H1 (cell line): Measurements from ENCODE around the gene SMC3. TPM values are rescaled to one million over a fixed set of nuclear protein-coding genes. Genes with fewer than 3 reads are reported as not detected.
A peak's percentile ranks its signal among the peaks of the same experiment; 100 is the strongest.

Experiments
- CTCF ChIA-PET: fragments of 300-600 bp; sonication (Branson Sonifier 250); formaldehyde crosslinking; loops from one replicate; lab custom pipeline; 2021; ENCODE audit not compliant: partially characterized antibody; lab: Charles Lee
- POLR2A ChIA-PET: fragments of 300-600 bp; sonication (Branson Sonifier 250); formaldehyde crosslinking; loops from one replicate; lab custom pipeline; 2021; ENCODE audit warnings: inconsistent platforms; ENCODE audit not compliant: partially characterized antibody; lab: Charles Lee
- DNase-seq, 2 experiments: peaks; one replicate each; pipeline versions ENCODE4 v3.0.0 to v3.0.0-alpha.2; 2010 to 2022; ENCODE audit warnings: low spot score in 2 of 2, low read depth in 1 of 2, mixed read lengths in 1 of 2
- FAIRE-seq: peaks from 2 replicates; lab custom pipeline; 2011; peaks lifted over from hg19 to GRCh38; lab: Jason Lieb, UNC
- H2AFZ ChIP-seq: 2 replicates; pipeline ENCODE4 v1.8.1; 2012; ENCODE audit warnings: low read length, inconsistent platforms
- H2AK5ac ChIP-seq: 2 replicates; pipeline ENCODE4 v1.6.1; 2013; ENCODE audit warnings: low read depth, low read length
- H2BK120ac ChIP-seq: replicated peaks from 2 replicates; pipeline ENCODE3; 2013; ENCODE audit warnings: low read depth, low read length, inconsistent platforms
- H2BK12ac ChIP-seq: 2 replicates; pipeline ENCODE4 v1.6.1; 2013; ENCODE audit warnings: low read depth, low read length
- H2BK15ac ChIP-seq: 2 replicates; pipeline ENCODE4 v1.6.1; 2013; ENCODE audit warnings: low read length
- H2BK20ac ChIP-seq: 2 replicates; pipeline ENCODE4 v1.6.1; 2013; ENCODE audit warnings: low read length
- H2BK5ac ChIP-seq: 2 replicates; pipeline ENCODE4 v1.6.1; 2013; ENCODE audit warnings: low read depth, low read length
- H3K14ac ChIP-seq: 2 replicates; pipeline ENCODE4 v1.6.1; 2013; ENCODE audit warnings: inconsistent platforms; ENCODE audit not compliant: insufficient read length
- H3K18ac ChIP-seq: 2 replicates; pipeline ENCODE4 v1.6.1; 2013; ENCODE audit warnings: low read length; ENCODE audit errors: extremely low read depth
- H3K23ac ChIP-seq: 2 replicates; pipeline ENCODE4 v1.6.1; 2013; ENCODE audit warnings: inconsistent platforms; ENCODE audit not compliant: insufficient read length
- H3K23me2 ChIP-seq: 2 replicates; pipeline ENCODE4 v1.6.1; 2013; ENCODE audit warnings: low read depth, low read length
- H3K27ac ChIP-seq: 2 replicates; pipeline ENCODE4 v1.6.1; 2011; ENCODE audit warnings: low read depth, low read length, inconsistent platforms
- H3K27me3 ChIP-seq, 4 experiments: replicated peaks in 1 of 4; 1 replicate in 1 of 4; 2 replicates in 3 of 4; pipeline versions ENCODE4 v1.6.1 to v1.8.1; 2011 to 2013; ENCODE audit warnings: low read length in 3 of 4, mild to moderate bottlenecking in 3 of 4, inconsistent platforms in 2 of 4, mixed read lengths in 2 of 4, moderate library complexity in 1 of 4; ENCODE audit not compliant: control insufficient read depth in 3 of 4, insufficient read depth in 3 of 4; ENCODE audit errors: extremely low read depth in 1 of 4
- H3K36me3 ChIP-seq, 4 experiments: 2 replicates each; pipeline versions ENCODE4 v1.6.1 to v1.8.1; 2011 to 2013; ENCODE audit warnings: mild to moderate bottlenecking in 4 of 4, low read length in 3 of 4, moderate library complexity in 2 of 4, control low read depth in 1 of 4, inconsistent platforms in 1 of 4; ENCODE audit not compliant: insufficient read depth in 4 of 4, control insufficient read depth in 2 of 4
- H3K4ac ChIP-seq: replicated peaks from 2 replicates; pipeline ENCODE3; 2013; ENCODE audit warnings: low read length, low read depth, mixed read lengths, inconsistent platforms; ENCODE audit not compliant: insufficient read length
- H3K4me1 ChIP-seq, 4 experiments: replicated peaks in 1 of 4; 1 replicate in 1 of 4; 2 replicates in 3 of 4; pipeline versions ENCODE4 v1.6.1 to v1.8.1; 2011 to 2013; ENCODE audit warnings: low read length in 3 of 4, inconsistent platforms in 2 of 4, mixed read lengths in 1 of 4; ENCODE audit not compliant: insufficient read depth in 4 of 4, control insufficient read depth in 3 of 4
- H3K4me2 ChIP-seq, 2 experiments: 2 replicates each; pipeline versions ENCODE4 v1.6.1 to v1.8.1; 2011 to 2013; ENCODE audit warnings: low read depth in 2 of 2, low read length in 2 of 2, control low read depth in 1 of 2, inconsistent platforms in 1 of 2, mild to moderate bottlenecking in 1 of 2; ENCODE audit not compliant: insufficient read depth in 1 of 2
- H3K4me3 ChIP-seq, 4 experiments: fragments of 200-600, 300-600 bp in 1 of 4; sonication (generic), shearing (Covaris generic), sonication (Bioruptor Twin) in 1 of 4; 2 replicates each; pipeline versions ENCODE4 v1.5.1 to v1.8.1; 2011 to 2016; ENCODE audit warnings: low read length in 4 of 4, low read depth in 3 of 4, control low read depth in 2 of 4, inconsistent platforms in 2 of 4, mild to moderate bottlenecking in 2 of 4, mixed read lengths in 1 of 4, moderate library complexity in 1 of 4; ENCODE audit not compliant: insufficient read depth in 2 of 4; ENCODE audit errors: extremely low read depth in 1 of 4
- H3K56ac ChIP-seq: replicated peaks from 2 replicates; pipeline ENCODE3; 2013; ENCODE audit warnings: low read depth, mild to moderate bottlenecking, mixed read lengths, low read length, inconsistent platforms; ENCODE audit not compliant: insufficient read length
- H3K79me1 ChIP-seq: 2 replicates; pipeline ENCODE4 v1.6.1; 2013; ENCODE audit warnings: low read depth, low read length, control low read depth
- H3K79me2 ChIP-seq, 2 experiments: 2 replicates each; pipeline versions ENCODE4 v1.6.1 to v1.8.1; 2012 to 2013; ENCODE audit warnings: low read length in 2 of 2, mild to moderate bottlenecking in 2 of 2, inconsistent platforms in 1 of 2; ENCODE audit not compliant: insufficient read depth in 2 of 2, control insufficient read depth in 1 of 2
- H3K9ac ChIP-seq, 4 experiments: replicated peaks in 1 of 4; 1 replicate in 1 of 4; 2 replicates in 3 of 4; pipeline versions ENCODE4 v1.6.1 to v1.8.1; 2011 to 2013; ENCODE audit warnings: low read depth in 3 of 4, low read length in 3 of 4, control low read depth in 2 of 4, mild to moderate bottlenecking in 2 of 4, moderate library complexity in 2 of 4, inconsistent platforms in 1 of 4; ENCODE audit errors: extremely low read depth in 1 of 4
- H3K9me3 ChIP-seq, 2 experiments: 2 replicates each; pipeline versions ENCODE4 v1.6.1 to v1.8.1; 2012 to 2013; ENCODE audit warnings: mild to moderate bottlenecking in 2 of 2, moderate library complexity in 2 of 2, control low read depth in 1 of 2, inconsistent platforms in 1 of 2, low read depth in 1 of 2, low read length in 1 of 2, mixed read lengths in 1 of 2; ENCODE audit not compliant: insufficient read depth in 2 of 2
- H4K20me1 ChIP-seq, 2 experiments: replicated peaks in 1 of 2; 2 replicates each; pipeline versions ENCODE3 to v1.8.1; 2011 to 2013; ENCODE audit warnings: inconsistent platforms in 2 of 2, low read length in 2 of 2, mild to moderate bottlenecking in 1 of 2; ENCODE audit not compliant: insufficient read depth in 2 of 2, control insufficient read depth in 1 of 2
- H4K5ac ChIP-seq: 2 replicates; pipeline ENCODE4 v1.6.1; 2013; ENCODE audit warnings: low read length, low read depth, mixed read lengths, inconsistent platforms; ENCODE audit not compliant: insufficient read length
- H4K8ac ChIP-seq: 2 replicates; pipeline ENCODE4 v1.8.0; 2013; ENCODE audit warnings: mild to moderate bottlenecking, moderate library complexity, low read length, inconsistent platforms; ENCODE audit not compliant: insufficient read depth; ENCODE audit errors: extremely low read depth
- H4K91ac ChIP-seq: replicated peaks from 2 replicates; pipeline ENCODE3; 2013; ENCODE audit warnings: low read length, mixed read lengths, inconsistent platforms; ENCODE audit not compliant: insufficient read length
- CBX5 ChIP-seq: fragments of 300-800, 300-1000 bp; sonication (generic); IDR thresholded peaks from 2 replicates; pipeline ENCODE4 v1.7.1; 2016; ENCODE audit warnings: antibody characterized with exemption, low read length, low read depth
- CHD2 ChIP-seq: IDR thresholded peaks from 2 replicates; pipeline ENCODE4 v1.6.1; 2012; ENCODE audit warnings: low read length, improper control_type of control experiment
- EZH2 ChIP-seq: fragments of 200-600 bp; sonication (generic); IDR thresholded peaks from 2 replicates; pipeline ENCODE4 v1.7.1; 2012; ENCODE audit warnings: low read depth, mild to moderate bottlenecking, moderate library complexity, low read length, inconsistent platforms; ENCODE audit not compliant: severe bottlenecking
- POLR2AphosphoS5 ChIP-seq: IDR thresholded peaks from 2 replicates; pipeline ENCODE4 v1.6.1; 2011; ENCODE audit warnings: low read depth, low read length
- YY1 ChIP-seq: IDR thresholded peaks from 2 replicates; pipeline ENCODE4 v1.6.1; 2011; ENCODE audit warnings: low read depth, mild to moderate bottlenecking, low read length
- ZNF274 ChIP-seq: IDR thresholded peaks from 2 replicates; pipeline ENCODE4 v1.7.0; 2012; ENCODE audit warnings: low read length, borderline replicate concordance; ENCODE audit errors: extremely low read depth
- WGBS, 2 experiments: shearing (Covaris generic) in 1 of 2; methylation state at CpG; one replicate each; pipeline versions ENCODE4 v1.1.6 to v1.1.7; 2013 to 2015; ENCODE audit warnings: low lambda C conversion rate in 2 of 2, mixed read lengths in 2 of 2, inconsistent platforms in 1 of 2, low coverage in 1 of 2, missing lambda C conversion rate in 1 of 2; ENCODE audit not compliant: insufficient replicate concordance in 2 of 2, insufficient coverage in 1 of 2, insufficient read length in 1 of 2; ENCODE audit errors: extremely low coverage in 1 of 2, missing lambda C conversion rate in 1 of 2; 5-methylcytosine and 5-hydroxymethylcytosine counted together
- polyA plus RNA-seq, 7 experiments: library from polyadenylated mRNA; depleted of rRNA in 3 of 7; stranded (reverse) in 5 of 7; unstranded in 2 of 7; fragments of >200 nt in 5 of 7; fragments of 200-250 nt in 2 of 7; gene quantifications; 1 replicate in 5 of 7; 2 replicates in 1 of 7; 4 replicates in 1 of 7; pipeline versions ENCODE4 v1.2.1 to v1.2.3, GENCODE V29; 2011 to 2013; ENCODE audit warnings: missing spikeins in 2 of 7, mixed read lengths in 2 of 7
- total RNA-seq: library from RNA; stranded (reverse); fragmentation: NEBNext Ultra II Directional; extraction: Animal tissue kit (Norgen Biotek cat#: 25700); gene quantifications from 2 replicates; pipeline ENCODE4 v1.2.1, GENCODE V29; 2021

Gene SMC3
- total and polyA plus RNA-seq, 2 of the 8 experiments (the other 6 are each of a cell fraction or from before 2014, with no cell fraction given), result 12.7 to 93.4 TPM

- Histone ChIP-seq H3K9me3 (no peaks in the 10 kb centered on the region), H2BK15ac (no peak overlapping the region), H3K14ac (no peak overlapping the region), H2BK5ac (no peak overlapping the region), H4K91ac (no peak overlapping the region), H3K27me3 (no peaks in the 10 kb centered on the region), H3K79me2 (no peaks in the 10 kb centered on the region), H2BK12ac (no peak overlapping the region), H3K23me2 (peaks cover 3% of the 10 kb centered on the region; the same call in 1 of the 2 replicates), H2AFZ (0 out of 2 replicates have a peak overlapping the region, but pooled peaks have one; percentile 36), H3K18ac (no peak overlapping the region), H3K27ac (no peak overlapping the region), H3K23ac (no peak overlapping the region), H3K4me2 (no peak overlapping the region), H3K9ac (no peak overlapping the region), H3K4me1 (no peaks in the 10 kb centered on the region; a peak in 1 of 7 replicates), H4K8ac (no peak overlapping the region), H3K4me3 (no peak overlapping the region), H3K4ac (no peak overlapping the region), H3K36me3 (no peaks in the 10 kb centered on the region), H3K79me1 (no peaks in the 10 kb centered on the region), H2BK20ac (no peak overlapping the region), H2BK120ac (no peak overlapping the region), H4K20me1 (no peaks in the 10 kb centered on the region), H2AK5ac (no peak overlapping the region), H4K5ac (no peak overlapping the region), H3K56ac (no peak overlapping the region)
- WGBS, 2 experiments, result 89% methylated on average over 4 of the region's 4 CpGs; no CpG with 5 or more reads in 1 of the 2 experiments
- TF ChIP-seq CBX5, result no peak
- TF ChIP-seq YY1, result no peak
- TF ChIP-seq EZH2, result no peak
- TF ChIP-seq CHD2, result no peak
- TF ChIP-seq ZNF274, result no peak
- TF ChIP-seq POLR2AphosphoS5, result no peak
- CTCF ChIA-PET, result interaction anchor here (1.2 to 4.0 kb wide), 6 partner anchors 11 to 208 kb away, joined by 3 to 14 read pairs (median 5); no protein-coding TSS in a partner anchor
- POLR2A ChIA-PET, result no interaction called here
- DNase-seq (no peak), FAIRE-seq (no peak)
These were observed 5.1 kb upstream of the SMC3 start for GRCh38 chr10:110562348-110562747.
